Progenitor cell of endocrine pancreas (in vitro differentiated cells): ENCODE data around the gene COPS4. TPM values are rescaled to one million over a fixed set of nuclear protein-coding genes. Genes with fewer than 3 reads are reported as not detected.
"Not testable (repeated sequence)": the region's sequence is repeated elsewhere in the genome, so short reads cannot be mapped to it uniquely, and the experiment has no call there.

Source experiments
- DNase-seq: peaks from one replicate; pipeline ENCODE4 v3.0.0; 2021; ENCODE audit warnings: low spot score; ENCODE audit not compliant: unreplicated experiment
- H3K27ac Mint-ChIP-seq: 2 replicates; pipeline ENCODE4 v1.8.0; 2021; ENCODE audit warnings: mild to moderate bottlenecking, moderate library complexity, mixed read lengths
- H3K27me3 Mint-ChIP-seq: 2 replicates; pipeline ENCODE4 v1.8.0; 2021; ENCODE audit warnings: mixed read lengths
- H3K36me3 Mint-ChIP-seq: 2 replicates; pipeline ENCODE4 v1.8.0; 2022; ENCODE audit warnings: mixed read lengths; ENCODE audit not compliant: insufficient read depth
- H3K4me1 Mint-ChIP-seq: 2 replicates; pipeline ENCODE4 v1.8.0; 2021; ENCODE audit warnings: low read depth, mixed read lengths
- H3K4me3 Mint-ChIP-seq: 2 replicates; pipeline ENCODE4 v1.8.0; 2021; ENCODE audit warnings: low read depth, mild to moderate bottlenecking, moderate library complexity, mixed read lengths
- H3K9me3 Mint-ChIP-seq: 2 replicates; pipeline ENCODE4 v1.8.0; 2021; ENCODE audit warnings: low read depth, mixed read lengths
- CTCF ChIP-seq: fragments of 200-600 bp; sonication (generic); IDR thresholded peaks from one replicate; pipeline ENCODE4 v1.5.0; 2021; ENCODE audit warnings: antibody characterized with exemption, mild to moderate bottlenecking; ENCODE audit not compliant: unreplicated experiment
- total RNA-seq: library from RNA; stranded (reverse); gene quantifications from 2 replicates; pipeline ENCODE4 v1.2.1, GENCODE V29; 2021

COPS4 gene
- total RNA-seq, 1 donor from 2014 or later, result 42.7 TPM

GRCh38 chr4:82998898-82999297 lies 36.1 kb upstream of the COPS4 start:
- Mint-ChIP-seq H3K4me1 (peaks cover 2% of the 10 kb centered on the region), H3K27me3 (no peaks in the 10 kb centered on the region), H3K4me3 (no peak overlapping the region), H3K9me3 (no peaks in the 10 kb centered on the region), H3K27ac (no peak overlapping the region), H3K36me3 (peaks cover 2% of the 10 kb centered on the region)
- no peak for DNase-seq
- TF ChIP-seq CTCF, result no peak

GRCh38 chr4:83002329-83002728 lies 32.7 kb upstream of the COPS4 start:
- Mint-ChIP-seq H3K27me3 (no peaks in the 10 kb centered on the region), H3K4me3 (no peak overlapping the region), H3K9me3 (no peaks in the 10 kb centered on the region), H3K27ac (no peak overlapping the region), H3K4me1 (peaks cover 2% of the 10 kb centered on the region), H3K36me3 (peaks cover 2% of the 10 kb centered on the region)
- no peak for TF ChIP-seq CTCF
- no peak for DNase-seq

GRCh38 chr4:83003044-83003791 lies 31.8 kb upstream of the COPS4 start:
- H3K9me3 Mint-ChIP-seq, DNase-seq, H3K36me3 Mint-ChIP-seq, H3K4me3 Mint-ChIP-seq, H3K27ac Mint-ChIP-seq, H3K4me1 Mint-ChIP-seq, H3K27me3 Mint-ChIP-seq: not testable (repeated sequence)

GRCh38 chr4:83009529-83009928 lies 25.5 kb upstream of the COPS4 start:
- no peak for TF ChIP-seq CTCF
- Mint-ChIP-seq H3K27me3 (no peaks in the 10 kb centered on the region), H3K27ac (peak overlapping the region; percentile 93), H3K9me3 (no peaks in the 10 kb centered on the region), H3K4me1 (peaks cover 28% of the 10 kb centered on the region), H3K4me3 (peak overlapping the region; percentile 89), H3K36me3 (no peaks in the 10 kb centered on the region)
- no peak for DNase-seq

- peaks cover 28% of the 10 kb centered on the region for H3K4me1 Mint-ChIP-seq
- H3K27me3 Mint-ChIP-seq, result no peaks in the 10 kb centered on the region
- no peak for TF ChIP-seq CTCF
Observed at GRCh38 chr4:83010111-83010521, 24.9 kb upstream of the COPS4 start.

More at GRCh38 chr4:83010111-83010521, 24.9 kb upstream of the COPS4 start:
- no peaks in the 10 kb centered on the region for H3K9me3 Mint-ChIP-seq
- peak overlapping the region; percentile 89 for H3K4me3 Mint-ChIP-seq
- peak overlapping the region; percentile 93 for H3K27ac Mint-ChIP-seq
- DNase-seq, result no peak
- H3K36me3 Mint-ChIP-seq, result no peaks in the 10 kb centered on the region
